Stomach (tissue), 9 donors: ENCODE measurements around the gene CACNB2. TPM values are rescaled to one million over a fixed set of nuclear protein-coding genes. Genes with fewer than 3 reads are reported as not detected.

Experiments
- DNase-seq, 2 donors: peaks; one replicate each; pipeline versions ENCODE4 v3.0.0 to v3.0.0-alpha.2; 2013 to 2019
- H3K27ac ChIP-seq, 5 donors: fragments of 200-600 bp in 4 of 5; sonication (generic) in 4 of 5; one replicate each; pipeline ENCODE4 v1.5.1; 2013 to 2019; ENCODE audit warnings: mild to moderate bottlenecking in 1 of 5, moderate library complexity in 1 of 5
- H3K27me3 ChIP-seq, 3 donors: fragments of 200-600 bp; sonication (generic); one replicate each; pipeline ENCODE4 v1.5.1; 2017 to 2019; ENCODE audit warnings: mixed run types in 1 of 3
- H3K36me3 ChIP-seq, 4 donors: fragments of 200-600 bp; sonication (generic); 1 replicate in 3 of 4; 2 replicates in 1 of 4; pipeline ENCODE4 v1.5.1; 2016 to 2019
- H3K4me1 ChIP-seq, 4 donors: fragments of 200-600 bp; sonication (generic); one replicate each; pipeline ENCODE4 v1.5.1; 2016 to 2019
- H3K4me3 ChIP-seq, 4 donors: fragments of 200-600 bp; sonication (generic) in 3 of 4; one replicate each; pipeline ENCODE4 v1.5.1; 2016 to 2019; ENCODE audit warnings: mild to moderate bottlenecking in 1 of 4
- H3K9me3 ChIP-seq, 4 donors: fragments of 200-600 bp; sonication (generic); one replicate each; pipeline ENCODE4 v1.5.1; 2016 to 2019
- EP300 ChIP-seq: sonication (generic); formaldehyde crosslinking; IDR thresholded peaks from one replicate; pipeline ENCODE4 v1.6.1; 2017; ENCODE audit warnings: antibody characterized with exemption
- POLR2A ChIP-seq, 4 donors: fragments of 450-650 bp; IDR thresholded peaks; one replicate each; pipeline ENCODE4 v1.6.1; 2016; ENCODE audit warnings: antibody characterized with exemption in 4 of 4, control low read depth in 2 of 4, mild to moderate bottlenecking in 1 of 4, moderate library complexity in 1 of 4
- POLR2AphosphoS5 ChIP-seq, 3 donors: sonication (generic); formaldehyde crosslinking; IDR thresholded peaks; one replicate each; pipeline ENCODE4 v1.6.1; 2016; ENCODE audit warnings: antibody characterized with exemption in 3 of 3
- WGBS, 5 donors: extraction: QIAGEN DNeasy Blood & Tissue Kit in 3 of 5; methylation state at CpG; one replicate each; pipeline versions ENCODE4 v1.1.5 to v1.1.7; 2013 to 2018; 5-methylcytosine and 5-hydroxymethylcytosine counted together
- intact Hi-C: fragments of 100-400 bp; cut with DNase I; formaldehyde crosslinking; loops from one replicate; pipeline ENCODE4 v1.15.1; 2023; ENCODE audit warnings: low total_unique reads
- polyA plus RNA-seq, 3 donors: library from polyadenylated mRNA; stranded (reverse); fragments of 200-250 nt; gene quantifications; one replicate each; pipeline ENCODE4 v1.2.3, GENCODE V29; 2013
- total RNA-seq, 5 donors: library from RNA; depleted of rRNA; stranded (reverse); fragments of >200 nt; gene quantifications; one replicate each; pipeline versions ENCODE4 v1.1.0 to v1.2.3, GENCODE V29; 2014 to 2016
- TF ChIP-seq, protein P1 (sequence below), 7 experiments: fragments of 450-650 bp in 4 of 7; fragments of 200-600 bp in 3 of 7; sonication (generic) in 3 of 7; IDR thresholded peaks; one replicate each; pipeline ENCODE4 v1.5.1; 2016 to 2019; ENCODE audit warnings: antibody characterized with exemption in 7 of 7, control low read depth in 2 of 7, mild to moderate bottlenecking in 1 of 7
- donor health status: healthy with polysubstance abuse.
- donor health status: Bipolar disorder and iron deficiency.
- donor health status: healthy.

The CACNB2 gene
- total and polyA plus RNA-seq, 8 donors: 0.31 to 42.9 (median 14.3) TPM

DNA sequence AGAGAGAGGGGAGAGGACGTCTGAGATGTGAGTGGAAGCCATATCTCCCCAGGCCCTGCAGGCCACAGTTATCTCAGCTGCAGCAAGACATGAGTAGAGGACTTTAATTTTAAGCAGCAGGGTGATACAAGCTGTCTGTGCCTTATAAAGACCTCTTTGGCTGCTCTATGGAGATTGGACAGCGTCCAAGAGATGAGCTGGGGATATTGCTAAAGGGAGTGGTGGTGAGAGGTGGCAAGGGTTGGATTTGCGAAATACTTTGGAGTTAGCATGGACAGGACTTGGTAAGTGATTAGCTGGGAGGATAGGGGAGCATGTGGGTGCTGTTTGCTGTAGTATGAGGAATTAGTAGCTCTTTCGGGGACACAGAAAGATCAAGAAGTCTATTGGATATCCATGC lies 191.8 kb downstream of the CACNB2 start:
- no peaks in the 10 kb centered on the region for H3K27me3 ChIP-seq
- no peak overlapping the region for H3K27ac ChIP-seq
- no peaks in the 10 kb centered on the region for H3K36me3 ChIP-seq
- H3K4me3 ChIP-seq: no peak overlapping the region
- H3K9me3 ChIP-seq: no peaks in the 10 kb centered on the region
- 70 to 84% (median 77%) methylated on average over 4 of the region's 4 CpGs for WGBS, 5 donors
- intact Hi-C loops: no loop called here
- peaks cover 0 to 14% (median 0%) of the 10 kb centered on the region in 4 donors for H3K4me1 ChIP-seq
- no peak for TF ChIP-seq EP300
- no peak for TF ChIP-seq POLR2AphosphoS5 (IDR thresholded peaks at IDR 0.05)
- TF ChIP-seq, protein P1, sequence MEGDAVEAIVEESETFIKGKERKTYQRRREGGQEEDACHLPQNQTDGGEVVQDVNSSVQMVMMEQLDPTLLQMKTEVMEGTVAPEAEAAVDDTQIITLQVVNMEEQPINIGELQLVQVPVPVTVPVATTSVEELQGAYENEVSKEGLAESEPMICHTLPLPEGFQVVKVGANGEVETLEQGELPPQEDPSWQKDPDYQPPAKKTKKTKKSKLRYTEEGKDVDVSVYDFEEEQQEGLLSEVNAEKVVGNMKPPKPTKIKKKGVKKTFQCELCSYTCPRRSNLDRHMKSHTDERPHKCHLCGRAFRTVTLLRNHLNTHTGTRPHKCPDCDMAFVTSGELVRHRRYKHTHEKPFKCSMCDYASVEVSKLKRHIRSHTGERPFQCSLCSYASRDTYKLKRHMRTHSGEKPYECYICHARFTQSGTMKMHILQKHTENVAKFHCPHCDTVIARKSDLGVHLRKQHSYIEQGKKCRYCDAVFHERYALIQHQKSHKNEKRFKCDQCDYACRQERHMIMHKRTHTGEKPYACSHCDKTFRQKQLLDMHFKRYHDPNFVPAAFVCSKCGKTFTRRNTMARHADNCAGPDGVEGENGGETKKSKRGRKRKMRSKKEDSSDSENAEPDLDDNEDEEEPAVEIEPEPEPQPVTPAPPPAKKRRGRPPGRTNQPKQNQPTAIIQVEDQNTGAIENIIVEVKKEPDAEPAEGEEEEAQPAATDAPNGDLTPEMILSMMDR (IDR thresholded peaks at IDR 0.05): no peak
- no peak for TF ChIP-seq POLR2A (IDR thresholded peaks at IDR 0.05)
- DNase-seq: no peak

DNA sequence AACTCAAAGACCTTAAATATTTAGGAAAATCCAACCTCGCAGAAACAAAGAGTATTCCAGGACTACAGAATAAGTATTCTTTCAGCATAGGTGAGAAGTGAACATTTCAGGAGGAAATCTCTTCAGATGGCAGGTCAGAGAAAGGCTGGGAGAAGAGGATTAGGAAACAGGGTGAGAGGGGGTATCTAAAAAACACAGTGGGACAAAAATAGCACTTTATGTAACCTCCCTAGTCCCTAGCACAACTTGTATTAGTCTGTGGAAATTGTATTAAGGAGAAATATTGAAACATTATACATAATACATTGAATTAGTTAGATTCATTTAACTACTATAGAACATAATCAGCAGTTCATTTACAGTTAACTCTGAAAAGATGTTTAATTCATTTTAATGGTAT lies 192.3 kb downstream of the CACNB2 start:
- H3K4me1 ChIP-seq: peaks cover 0 to 14% (median 0%) of the 10 kb centered on the region in 4 donors
- H3K27ac ChIP-seq: no peak overlapping the region
- no peaks in the 10 kb centered on the region for H3K36me3 ChIP-seq
- H3K27me3 ChIP-seq: no peaks in the 10 kb centered on the region
- no peak for DNase-seq
- intact Hi-C loops: no loop called here
- no peak overlapping the region for H3K4me3 ChIP-seq
- 78 to 94% (median 82%) methylated on average over 1 of the region's 1 CpG for WGBS, 5 donors
- H3K9me3 ChIP-seq: no peaks in the 10 kb centered on the region
- no peak for TF ChIP-seq POLR2AphosphoS5 (IDR thresholded peaks at IDR 0.05)

DNA sequence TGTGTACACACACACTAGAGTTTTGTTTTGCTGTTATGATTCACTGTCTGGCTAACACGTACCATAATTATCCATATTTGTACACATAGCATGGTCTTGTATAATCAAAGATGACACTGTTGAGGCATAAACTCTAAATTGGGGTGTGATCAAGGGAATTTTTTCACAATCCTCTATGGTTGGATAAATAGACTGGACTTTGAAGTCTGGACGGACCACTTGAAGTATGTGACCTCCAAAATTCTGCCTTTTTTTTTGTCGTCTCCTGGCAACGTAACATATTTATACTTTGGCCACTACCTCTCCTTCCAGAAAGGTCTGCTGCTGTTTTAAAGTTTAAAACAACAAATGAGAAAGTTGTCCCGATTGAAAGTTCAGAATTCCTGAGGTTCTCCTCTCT lies 193.4 kb downstream of the CACNB2 start:
- Histone ChIP-seq H3K27me3 (no peaks in the 10 kb centered on the region), H3K9me3 (no peaks in the 10 kb centered on the region), H3K27ac (peak overlapping the region in 1 of 5 donors; percentile 65), H3K4me3 (no peak overlapping the region), H3K36me3 (no peaks in the 10 kb centered on the region), H3K4me1 (peaks cover 0 to 14% (median 0%) of the 10 kb centered on the region in 4 donors)
- DNase-seq: peak in 1 of 2 donors; percentile 10
- intact Hi-C loops: no loop called here
- WGBS, 5 donors: 47 to 65% (median 56%) methylated on average over 5 of the region's 5 CpGs
- TF ChIP-seq POLR2AphosphoS5 (IDR thresholded peaks at IDR 0.05) (no peak), POLR2A (IDR thresholded peaks at IDR 0.05) (no peak), EP300 (no peak)
- TF ChIP-seq, protein P1 (IDR thresholded peaks at IDR 0.05): no peak

DNA sequence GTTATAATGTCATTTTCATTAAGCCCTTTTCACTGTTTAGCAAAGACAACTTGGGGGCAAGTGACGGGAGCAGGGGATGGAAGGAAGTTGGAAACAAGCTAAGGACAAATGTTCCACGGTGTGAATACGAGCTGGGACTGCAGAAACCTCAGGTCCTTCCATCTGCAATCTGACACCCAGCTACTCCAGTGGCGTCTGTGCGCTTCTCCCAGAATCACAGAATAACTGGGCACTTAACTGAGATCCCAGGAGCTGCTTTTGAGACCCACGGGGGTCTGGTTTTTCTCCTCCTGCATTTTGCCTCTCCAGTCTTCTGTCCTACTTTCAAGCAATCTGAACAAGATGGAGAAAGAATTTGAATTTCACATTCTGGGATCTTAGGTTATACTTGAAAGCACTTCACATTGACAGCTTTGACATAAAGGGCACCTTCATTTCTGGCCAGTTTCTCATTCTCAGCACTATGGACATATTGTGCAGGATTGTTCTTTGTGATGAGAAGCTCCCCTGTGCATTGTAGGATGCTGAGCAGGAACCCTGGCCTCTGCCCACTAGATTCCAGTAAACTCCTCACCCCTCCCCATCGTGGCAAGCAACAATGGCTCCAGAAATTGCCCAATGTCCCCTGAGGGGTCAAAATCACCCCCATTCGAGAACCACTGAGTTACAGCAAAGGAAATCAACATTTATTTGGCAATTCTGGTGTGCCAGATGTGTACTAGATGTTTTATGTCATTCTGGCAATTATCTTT lies 194.1 kb downstream of the CACNB2 start:
- 37 to 57% (median 46%) methylated on average over 8 of the region's 8 CpGs for WGBS, 5 donors
- no peak for TF ChIP-seq POLR2A (IDR thresholded peaks at IDR 0.05)
- TF ChIP-seq, protein P1 (IDR thresholded peaks at IDR 0.05): no peak
- TF ChIP-seq POLR2AphosphoS5 (IDR thresholded peaks at IDR 0.05): no peak
- Histone ChIP-seq H3K4me3 (no peak overlapping the region), H3K4me1 (peaks cover 0 to 14% (median 0%) of the 10 kb centered on the region in 4 donors), H3K27ac (peak overlapping the region in 2 of 5 donors; percentile 17 to 65), H3K9me3 (no peaks in the 10 kb centered on the region), H3K36me3 (no peaks in the 10 kb centered on the region), H3K27me3 (no peaks in the 10 kb centered on the region)
- DNase-seq: no peak
- intact Hi-C loops: no loop called here

DNA sequence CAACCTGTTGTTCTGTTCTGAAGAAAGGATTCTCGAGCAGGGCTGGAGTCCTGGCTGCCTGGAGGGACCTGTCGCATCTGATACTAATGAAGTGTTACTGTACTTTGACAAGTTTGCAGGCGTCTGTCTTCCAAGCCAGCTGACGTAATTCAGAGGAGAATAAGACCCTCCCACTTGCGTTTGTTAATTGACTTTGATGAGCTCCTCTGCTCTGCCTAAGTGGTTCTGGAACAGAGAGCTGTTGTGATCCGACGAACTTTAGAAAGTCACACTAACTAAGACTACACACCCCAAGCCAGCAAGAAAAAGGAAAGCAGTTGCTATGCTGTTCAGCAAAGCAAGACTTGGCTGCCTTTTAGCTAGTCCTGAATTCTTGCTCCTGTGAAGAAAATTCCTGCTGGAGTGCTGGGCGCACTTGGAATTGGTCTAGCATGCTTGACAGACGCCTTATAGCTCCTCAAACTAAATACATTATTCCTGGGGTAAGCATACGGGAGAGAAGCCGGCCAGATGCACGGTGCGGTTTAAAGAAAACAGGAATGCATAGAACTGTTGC lies 200.3 kb downstream of the CACNB2 start:
- Histone ChIP-seq H3K9me3 (no peaks in the 10 kb centered on the region), H3K4me1 (peaks cover 0 to 4% (median 0%) of the 10 kb centered on the region in 4 donors), H3K27ac (peak overlapping the region in 1 of 5 donors; percentile 19), H3K27me3 (no peaks in the 10 kb centered on the region), H3K36me3 (no peaks in the 10 kb centered on the region), H3K4me3 (peak overlapping the region; percentile 14 to 28 (median 26))
- 47 to 60% (median 53%) methylated on average over 13 of the region's 13 CpGs for WGBS, 5 donors
- intact Hi-C loops: no loop called here
- peak in 1 of 2 donors; percentile 33 for DNase-seq
- TF ChIP-seq POLR2AphosphoS5 (IDR thresholded peaks at IDR 0.05): no peak
- no peak for TF ChIP-seq POLR2A (IDR thresholded peaks at IDR 0.05)
- TF ChIP-seq EP300: no peak
- TF ChIP-seq, protein P1 (IDR thresholded peaks at IDR 0.05): no peak
